WTC11 (cell line): Measurements from ENCODE around the gene CD40. TPM values are rescaled to one million over a fixed set of nuclear protein-coding genes. Genes with fewer than 3 reads are reported as not detected.
A peak's percentile ranks its signal among the peaks of the same experiment; 100 is the strongest.

Experiments
- ATAC-seq: fragments of 200-7000 bp; cut with Tn5 transposase; 2 replicates; pipeline ENCODE4 v1.10.0; 2021; ENCODE audit warnings: mild to moderate bottlenecking, moderate library complexity
- CTCF ChIA-PET: fragments of 300-600 bp; sonication (Branson Sonifier 250); formaldehyde crosslinking; loops from one replicate; lab custom pipeline; 2021; ENCODE audit warnings: antibody characterized with exemption; lab: Charles Lee
- POLR2A ChIA-PET: fragments of 350-600 bp; sonication (Branson Sonifier 250); formaldehyde crosslinking; loops from one replicate; lab custom pipeline; 2021; ENCODE audit warnings: antibody characterized with exemption; lab: Charles Lee
- DNase-seq: peaks from one replicate; pipeline ENCODE4 v3.0.0; 2021; ENCODE audit warnings: low spot score
- H3K27ac Mint-ChIP-seq: 2 replicates; pipeline ENCODE4 v1.8.0; 2021; ENCODE audit warnings: mixed read lengths
- H3K27me3 Mint-ChIP-seq: 2 replicates; pipeline ENCODE4 v1.8.0; 2021; ENCODE audit warnings: low read depth, mild to moderate bottlenecking, moderate library complexity, mixed read lengths
- H3K36me3 Mint-ChIP-seq: 2 replicates; pipeline ENCODE4 v1.8.0; 2021; ENCODE audit warnings: mixed read lengths
- H3K4me1 Mint-ChIP-seq: 2 replicates; pipeline ENCODE4 v1.8.0; 2022; ENCODE audit warnings: mixed read lengths
- H3K4me3 Mint-ChIP-seq: 2 replicates; pipeline ENCODE4 v1.8.0; 2021; ENCODE audit warnings: mild to moderate bottlenecking, moderate library complexity, mixed read lengths
- H3K9me3 Mint-ChIP-seq: 2 replicates; pipeline ENCODE4 v1.8.0; 2021; ENCODE audit warnings: mixed read lengths
- ATF1 ChIP-seq: sonication (generic); formaldehyde crosslinking; IDR thresholded peaks from 2 replicates; pipeline ENCODE4 v1.8.1; 2023; ENCODE audit warnings: mild to moderate bottlenecking, moderate library complexity, missing genetic modification reagents
- CREB1 ChIP-seq: sonication (generic); formaldehyde crosslinking; IDR thresholded peaks from 2 replicates; pipeline ENCODE4 v1.8.0; 2023; ENCODE audit warnings: mild to moderate bottlenecking, missing genetic modification reagents
- EMX1 ChIP-seq: fragments of 250-450 bp; sonication (Bioruptor Pico); IDR thresholded peaks from 2 replicates; pipeline ENCODE4 v1.8.0; 2021; ENCODE audit warnings: mild to moderate bottlenecking
- FOXK1 ChIP-seq: sonication (generic); formaldehyde crosslinking; IDR thresholded peaks from 2 replicates; pipeline ENCODE4 v1.8.0; 2022; ENCODE audit warnings: mild to moderate bottlenecking, moderate library complexity, missing genetic modification reagents
- GABPB1 ChIP-seq: sonication (generic); formaldehyde crosslinking; IDR thresholded peaks from 2 replicates; pipeline ENCODE4 v1.8.1; 2023; ENCODE audit warnings: mild to moderate bottlenecking, missing genetic modification reagents
- GRHL2 ChIP-seq: fragments of 250-450 bp; sonication (Bioruptor Pico); IDR thresholded peaks from 2 replicates; pipeline ENCODE4 v1.8.0; 2022; ENCODE audit warnings: mild to moderate bottlenecking, moderate library complexity; ENCODE audit not compliant: insufficient replicate concordance, severe bottlenecking
- GTF2I ChIP-seq: fragments of 250-450 bp; sonication (Bioruptor Pico); conservative IDR thresholded peaks from 2 replicates; pipeline ENCODE4 v1.4.0; 2021; ENCODE audit warnings: mild to moderate bottlenecking
- ZNF416 ChIP-seq: fragments of 250-450 bp; sonication (Bioruptor Pico); IDR thresholded peaks from 2 replicates; pipeline ENCODE4 v1.9.0; 2021; ENCODE audit warnings: mild to moderate bottlenecking, inconsistent platforms
- ZNF671 ChIP-seq: fragments of 250-450 bp; sonication (Bioruptor Pico); IDR thresholded peaks from 2 replicates; pipeline ENCODE4 v1.8.0; 2021; ENCODE audit warnings: mild to moderate bottlenecking
- total RNA-seq: library from RNA; stranded (reverse); gene quantifications from 3 replicates; pipeline ENCODE4 v1.2.3, GENCODE V29; 2021
- TF ChIP-seq, protein P1 (sequence below): sonication (generic); formaldehyde crosslinking; conservative IDR thresholded peaks from 2 replicates; pipeline ENCODE4 v1.8.1; 2023; ENCODE audit warnings: mild to moderate bottlenecking, low read depth, missing genetic modification reagents, moderate library complexity
- TF ChIP-seq, protein P2 (sequence below): sonication (generic); formaldehyde crosslinking; conservative IDR thresholded peaks from 2 replicates; pipeline ENCODE4 v1.8.1; 2022; ENCODE audit warnings: mild to moderate bottlenecking, missing genetic modification reagents
- TF ChIP-seq, protein P3 (sequence below): sonication (generic); formaldehyde crosslinking; IDR thresholded peaks from 2 replicates; pipeline ENCODE4 v1.8.1; 2023; ENCODE audit warnings: mild to moderate bottlenecking, missing genetic modification reagents, borderline replicate concordance
- TF ChIP-seq, protein P4 (sequence below): sonication (generic); formaldehyde crosslinking; IDR thresholded peaks from 2 replicates; pipeline ENCODE4 v1.8.1; 2022; ENCODE audit warnings: mild to moderate bottlenecking, missing genetic modification reagents, moderate library complexity, borderline replicate concordance
- TF ChIP-seq, protein P5 (sequence below): sonication (generic); formaldehyde crosslinking; IDR thresholded peaks from 2 replicates; pipeline ENCODE4 v1.8.1; 2023; ENCODE audit warnings: mild to moderate bottlenecking, moderate library complexity, missing genetic modification reagents
- TF ChIP-seq, protein P6 (sequence below): sonication (generic); formaldehyde crosslinking; IDR thresholded peaks from 2 replicates; pipeline ENCODE4 v1.8.1; 2022; ENCODE audit warnings: missing genetic modification reagents, borderline replicate concordance
- TF ChIP-seq, protein P7 (sequence below): sonication (generic); formaldehyde crosslinking; IDR thresholded peaks from 2 replicates; pipeline ENCODE4 v1.8.0; 2023; ENCODE audit warnings: missing genetic modification reagents, mild to moderate bottlenecking, borderline replicate concordance

CD40 gene
- total RNA-seq, 1 experiment from 2014 or later, result 14.8 TPM

DNA sequence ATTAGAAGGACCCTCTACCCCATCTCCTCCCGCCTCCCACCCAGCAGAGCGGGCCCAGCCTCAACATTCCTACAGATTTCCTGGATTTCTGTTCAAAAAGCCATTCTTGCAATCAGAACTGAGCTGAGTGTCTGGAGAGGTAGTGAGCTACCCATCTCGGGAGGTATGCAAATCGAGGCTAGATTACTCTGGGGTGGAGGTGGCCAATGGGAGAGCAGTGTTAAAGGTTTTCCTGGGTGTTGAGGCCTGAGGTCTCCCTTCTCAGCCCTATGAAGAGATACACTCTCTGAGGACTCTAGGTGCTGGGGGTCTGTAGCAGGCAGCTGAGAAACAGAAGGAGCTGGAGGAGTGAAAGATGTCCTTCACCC lies 57.0 kb downstream of the CD40 start:
- DNase-seq, result no peak
- CTCF ChIA-PET, result interaction anchor here (0.7 to 6.9 kb wide), 27 partner anchors 9 to 189 kb away, joined by 3 to 72 read pairs (median 6); no protein-coding TSS in a partner anchor
- ATAC-seq, result no peak
- Mint-ChIP-seq H3K4me1 (no peaks in the 10 kb centered on the region), H3K27ac (no peak overlapping the region), H3K36me3 (no peaks in the 10 kb centered on the region), H3K27me3 (peaks cover 54% of the 10 kb centered on the region), H3K4me3 (peak overlapping the region; percentile 62), H3K9me3 (no peaks in the 10 kb centered on the region)
- TF ChIP-seq GABPB1 (CRISPR knock-in tag) (no peak), GTF2I (CRISPR knock-in tag) (peak; percentile 93)
- TF ChIP-seq, protein P1, sequence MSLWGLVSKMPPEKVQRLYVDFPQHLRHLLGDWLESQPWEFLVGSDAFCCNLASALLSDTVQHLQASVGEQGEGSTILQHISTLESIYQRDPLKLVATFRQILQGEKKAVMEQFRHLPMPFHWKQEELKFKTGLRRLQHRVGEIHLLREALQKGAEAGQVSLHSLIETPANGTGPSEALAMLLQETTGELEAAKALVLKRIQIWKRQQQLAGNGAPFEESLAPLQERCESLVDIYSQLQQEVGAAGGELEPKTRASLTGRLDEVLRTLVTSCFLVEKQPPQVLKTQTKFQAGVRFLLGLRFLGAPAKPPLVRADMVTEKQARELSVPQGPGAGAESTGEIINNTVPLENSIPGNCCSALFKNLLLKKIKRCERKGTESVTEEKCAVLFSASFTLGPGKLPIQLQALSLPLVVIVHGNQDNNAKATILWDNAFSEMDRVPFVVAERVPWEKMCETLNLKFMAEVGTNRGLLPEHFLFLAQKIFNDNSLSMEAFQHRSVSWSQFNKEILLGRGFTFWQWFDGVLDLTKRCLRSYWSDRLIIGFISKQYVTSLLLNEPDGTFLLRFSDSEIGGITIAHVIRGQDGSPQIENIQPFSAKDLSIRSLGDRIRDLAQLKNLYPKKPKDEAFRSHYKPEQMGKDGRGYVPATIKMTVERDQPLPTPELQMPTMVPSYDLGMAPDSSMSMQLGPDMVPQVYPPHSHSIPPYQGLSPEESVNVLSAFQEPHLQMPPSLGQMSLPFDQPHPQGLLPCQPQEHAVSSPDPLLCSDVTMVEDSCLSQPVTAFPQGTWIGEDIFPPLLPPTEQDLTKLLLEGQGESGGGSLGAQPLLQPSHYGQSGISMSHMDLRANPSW (CRISPR knock-in tag), result no peak
- TF ChIP-seq, protein P2, sequence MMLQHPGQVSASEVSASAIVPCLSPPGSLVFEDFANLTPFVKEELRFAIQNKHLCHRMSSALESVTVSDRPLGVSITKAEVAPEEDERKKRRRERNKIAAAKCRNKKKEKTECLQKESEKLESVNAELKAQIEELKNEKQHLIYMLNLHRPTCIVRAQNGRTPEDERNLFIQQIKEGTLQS (CRISPR knock-in tag), result no peak
- POLR2A ChIA-PET, result interaction anchor here (1.4 kb wide), 1 partner anchor 24 kb away, joined by 4 read pairs; no protein-coding TSS in a partner anchor

DNA sequence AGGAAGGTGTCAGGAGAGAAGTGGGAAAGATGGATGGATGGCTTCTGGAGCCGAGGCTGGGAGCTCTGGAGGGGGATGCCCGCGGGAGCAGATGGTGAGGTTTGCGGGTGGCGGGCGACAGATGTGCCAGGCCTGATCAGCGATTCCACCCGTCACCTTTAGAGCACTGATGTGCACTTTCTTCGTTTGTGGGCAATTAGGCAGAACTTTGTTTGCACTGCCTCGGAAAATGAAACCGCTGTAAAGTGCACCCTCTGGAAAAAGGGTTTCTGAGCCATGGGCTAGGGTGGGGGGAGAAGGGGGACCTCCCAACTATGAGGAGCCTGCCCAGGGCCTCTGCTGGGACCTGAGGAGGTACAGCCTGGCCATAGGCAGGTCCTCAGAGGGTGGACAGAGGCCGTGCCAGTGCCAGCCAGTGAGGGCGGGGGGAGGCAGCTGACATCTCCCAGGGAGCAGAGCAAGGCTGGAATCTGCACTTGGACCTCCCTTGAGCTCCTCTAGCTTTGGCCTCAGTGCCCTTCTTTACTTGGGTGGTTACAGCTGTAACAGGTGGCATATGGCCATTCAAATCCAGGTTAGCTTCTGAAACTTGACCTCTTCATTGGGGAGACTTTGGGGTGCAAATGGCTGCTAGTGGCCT lies 58.7 kb downstream of the CD40 start:
- Mint-ChIP-seq H3K9me3 (no peaks in the 10 kb centered on the region), H3K27me3 (peaks cover 39% of the 10 kb centered on the region), H3K4me3 (no peak overlapping the region), H3K27ac (no peak overlapping the region), H3K4me1 (no peaks in the 10 kb centered on the region), H3K36me3 (no peaks in the 10 kb centered on the region)
- CTCF ChIA-PET, result interaction anchor here (3.2 to 6.9 kb wide), 2 partner anchors 10 to 45 kb away, joined by 11 to 72 read pairs; no protein-coding TSS in a partner anchor
- ATAC-seq (no peak), DNase-seq (no peak)
- POLR2A ChIA-PET, result no interaction called here
- no peak for TF ChIP-seq FOXK1
- TF ChIP-seq, protein P3, sequence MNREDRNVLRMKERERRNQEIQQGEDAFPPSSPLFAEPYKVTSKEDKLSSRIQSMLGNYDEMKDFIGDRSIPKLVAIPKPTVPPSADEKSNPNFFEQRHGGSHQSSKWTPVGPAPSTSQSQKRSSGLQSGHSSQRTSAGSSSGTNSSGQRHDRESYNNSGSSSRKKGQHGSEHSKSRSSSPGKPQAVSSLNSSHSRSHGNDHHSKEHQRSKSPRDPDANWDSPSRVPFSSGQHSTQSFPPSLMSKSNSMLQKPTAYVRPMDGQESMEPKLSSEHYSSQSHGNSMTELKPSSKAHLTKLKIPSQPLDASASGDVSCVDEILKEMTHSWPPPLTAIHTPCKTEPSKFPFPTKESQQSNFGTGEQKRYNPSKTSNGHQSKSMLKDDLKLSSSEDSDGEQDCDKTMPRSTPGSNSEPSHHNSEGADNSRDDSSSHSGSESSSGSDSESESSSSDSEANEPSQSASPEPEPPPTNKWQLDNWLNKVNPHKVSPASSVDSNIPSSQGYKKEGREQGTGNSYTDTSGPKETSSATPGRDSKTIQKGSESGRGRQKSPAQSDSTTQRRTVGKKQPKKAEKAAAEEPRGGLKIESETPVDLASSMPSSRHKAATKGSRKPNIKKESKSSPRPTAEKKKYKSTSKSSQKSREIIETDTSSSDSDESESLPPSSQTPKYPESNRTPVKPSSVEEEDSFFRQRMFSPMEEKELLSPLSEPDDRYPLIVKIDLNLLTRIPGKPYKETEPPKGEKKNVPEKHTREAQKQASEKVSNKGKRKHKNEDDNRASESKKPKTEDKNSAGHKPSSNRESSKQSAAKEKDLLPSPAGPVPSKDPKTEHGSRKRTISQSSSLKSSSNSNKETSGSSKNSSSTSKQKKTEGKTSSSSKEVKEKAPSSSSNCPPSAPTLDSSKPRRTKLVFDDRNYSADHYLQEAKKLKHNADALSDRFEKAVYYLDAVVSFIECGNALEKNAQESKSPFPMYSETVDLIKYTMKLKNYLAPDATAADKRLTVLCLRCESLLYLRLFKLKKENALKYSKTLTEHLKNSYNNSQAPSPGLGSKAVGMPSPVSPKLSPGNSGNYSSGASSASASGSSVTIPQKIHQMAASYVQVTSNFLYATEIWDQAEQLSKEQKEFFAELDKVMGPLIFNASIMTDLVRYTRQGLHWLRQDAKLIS (CRISPR knock-in tag), result no peak
- TF ChIP-seq ATF1 (CRISPR knock-in tag), result no peak
- TF ChIP-seq, protein P4, sequence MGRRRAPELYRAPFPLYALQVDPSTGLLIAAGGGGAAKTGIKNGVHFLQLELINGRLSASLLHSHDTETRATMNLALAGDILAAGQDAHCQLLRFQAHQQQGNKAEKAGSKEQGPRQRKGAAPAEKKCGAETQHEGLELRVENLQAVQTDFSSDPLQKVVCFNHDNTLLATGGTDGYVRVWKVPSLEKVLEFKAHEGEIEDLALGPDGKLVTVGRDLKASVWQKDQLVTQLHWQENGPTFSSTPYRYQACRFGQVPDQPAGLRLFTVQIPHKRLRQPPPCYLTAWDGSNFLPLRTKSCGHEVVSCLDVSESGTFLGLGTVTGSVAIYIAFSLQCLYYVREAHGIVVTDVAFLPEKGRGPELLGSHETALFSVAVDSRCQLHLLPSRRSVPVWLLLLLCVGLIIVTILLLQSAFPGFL (CRISPR knock-in tag), result no peak
- TF ChIP-seq, protein P5, sequence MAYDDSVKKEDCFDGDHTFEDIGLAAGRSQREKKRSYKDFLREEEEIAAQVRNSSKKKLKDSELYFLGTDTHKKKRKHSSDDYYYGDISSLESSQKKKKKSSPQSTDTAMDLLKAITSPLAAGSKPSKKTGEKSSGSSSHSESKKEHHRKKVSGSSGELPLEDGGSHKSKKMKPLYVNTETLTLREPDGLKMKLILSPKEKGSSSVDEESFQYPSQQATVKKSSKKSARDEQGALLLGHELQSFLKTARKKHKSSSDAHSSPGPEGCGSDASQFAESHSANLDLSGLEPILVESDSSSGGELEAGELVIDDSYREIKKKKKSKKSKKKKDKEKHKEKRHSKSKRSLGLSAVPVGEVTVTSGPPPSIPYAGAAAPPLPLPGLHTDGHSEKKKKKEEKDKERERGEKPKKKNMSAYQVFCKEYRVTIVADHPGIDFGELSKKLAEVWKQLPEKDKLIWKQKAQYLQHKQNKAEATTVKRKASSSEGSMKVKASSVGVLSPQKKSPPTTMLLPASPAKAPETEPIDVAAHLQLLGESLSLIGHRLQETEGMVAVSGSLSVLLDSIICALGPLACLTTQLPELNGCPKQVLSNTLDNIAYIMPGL (CRISPR knock-in tag), result no peak
- TF ChIP-seq EMX1 (CRISPR knock-in tag), result no peak
- TF ChIP-seq ZNF416 (CRISPR knock-in tag), result no peak
- TF ChIP-seq, protein P6, sequence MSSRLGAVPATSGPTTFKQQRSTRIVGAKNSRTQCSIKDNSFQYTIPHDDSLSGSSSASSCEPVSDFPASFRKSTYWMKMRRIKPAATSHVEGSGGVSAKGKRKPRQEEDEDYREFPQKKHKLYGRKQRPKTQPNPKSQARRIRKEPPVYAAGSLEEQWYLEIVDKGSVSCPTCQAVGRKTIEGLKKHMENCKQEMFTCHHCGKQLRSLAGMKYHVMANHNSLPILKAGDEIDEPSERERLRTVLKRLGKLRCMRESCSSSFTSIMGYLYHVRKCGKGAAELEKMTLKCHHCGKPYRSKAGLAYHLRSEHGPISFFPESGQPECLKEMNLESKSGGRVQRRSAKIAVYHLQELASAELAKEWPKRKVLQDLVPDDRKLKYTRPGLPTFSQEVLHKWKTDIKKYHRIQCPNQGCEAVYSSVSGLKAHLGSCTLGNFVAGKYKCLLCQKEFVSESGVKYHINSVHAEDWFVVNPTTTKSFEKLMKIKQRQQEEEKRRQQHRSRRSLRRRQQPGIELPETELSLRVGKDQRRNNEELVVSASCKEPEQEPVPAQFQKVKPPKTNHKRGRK (CRISPR knock-in tag), result no peak
- no peak for TF ChIP-seq ZNF671 (CRISPR knock-in tag)
- TF ChIP-seq, protein P7, sequence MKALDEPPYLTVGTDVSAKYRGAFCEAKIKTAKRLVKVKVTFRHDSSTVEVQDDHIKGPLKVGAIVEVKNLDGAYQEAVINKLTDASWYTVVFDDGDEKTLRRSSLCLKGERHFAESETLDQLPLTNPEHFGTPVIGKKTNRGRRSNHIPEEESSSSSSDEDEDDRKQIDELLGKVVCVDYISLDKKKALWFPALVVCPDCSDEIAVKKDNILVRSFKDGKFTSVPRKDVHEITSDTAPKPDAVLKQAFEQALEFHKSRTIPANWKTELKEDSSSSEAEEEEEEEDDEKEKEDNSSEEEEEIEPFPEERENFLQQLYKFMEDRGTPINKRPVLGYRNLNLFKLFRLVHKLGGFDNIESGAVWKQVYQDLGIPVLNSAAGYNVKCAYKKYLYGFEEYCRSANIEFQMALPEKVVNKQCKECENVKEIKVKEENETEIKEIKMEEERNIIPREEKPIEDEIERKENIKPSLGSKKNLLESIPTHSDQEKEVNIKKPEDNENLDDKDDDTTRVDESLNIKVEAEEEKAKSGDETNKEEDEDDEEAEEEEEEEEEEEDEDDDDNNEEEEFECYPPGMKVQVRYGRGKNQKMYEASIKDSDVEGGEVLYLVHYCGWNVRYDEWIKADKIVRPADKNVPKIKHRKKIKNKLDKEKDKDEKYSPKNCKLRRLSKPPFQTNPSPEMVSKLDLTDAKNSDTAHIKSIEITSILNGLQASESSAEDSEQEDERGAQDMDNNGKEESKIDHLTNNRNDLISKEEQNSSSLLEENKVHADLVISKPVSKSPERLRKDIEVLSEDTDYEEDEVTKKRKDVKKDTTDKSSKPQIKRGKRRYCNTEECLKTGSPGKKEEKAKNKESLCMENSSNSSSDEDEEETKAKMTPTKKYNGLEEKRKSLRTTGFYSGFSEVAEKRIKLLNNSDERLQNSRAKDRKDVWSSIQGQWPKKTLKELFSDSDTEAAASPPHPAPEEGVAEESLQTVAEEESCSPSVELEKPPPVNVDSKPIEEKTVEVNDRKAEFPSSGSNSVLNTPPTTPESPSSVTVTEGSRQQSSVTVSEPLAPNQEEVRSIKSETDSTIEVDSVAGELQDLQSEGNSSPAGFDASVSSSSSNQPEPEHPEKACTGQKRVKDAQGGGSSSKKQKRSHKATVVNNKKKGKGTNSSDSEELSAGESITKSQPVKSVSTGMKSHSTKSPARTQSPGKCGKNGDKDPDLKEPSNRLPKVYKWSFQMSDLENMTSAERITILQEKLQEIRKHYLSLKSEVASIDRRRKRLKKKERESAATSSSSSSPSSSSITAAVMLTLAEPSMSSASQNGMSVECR (CRISPR knock-in tag), result no peak
- TF ChIP-seq CREB1 (CRISPR knock-in tag), result no peak
- no peak for TF ChIP-seq GRHL2 (CRISPR knock-in tag)
